Stimulated activated naive CD8-positive, alpha-beta T cell treated with anti-CD3 and anti-CD28 coated beads, Interleukin-15, Interleukin-2, amounts not matched to agents 100 ng/mL and 50 ng/mL, for 24 hours (primary cell): ENCODE data around the gene DPYD.

Experiments used
- H3K27ac Mint-ChIP-seq: one replicate; pipeline ENCODE4 v1.8.0; 2021; ENCODE audit warnings: mild to moderate bottlenecking, mixed read lengths
- H3K27me3 Mint-ChIP-seq: one replicate; pipeline ENCODE4 v1.8.0; 2021; ENCODE audit warnings: mixed read lengths
- H3K36me3 Mint-ChIP-seq: one replicate; pipeline ENCODE4 v1.8.0; 2021; ENCODE audit warnings: low read depth, mixed read lengths
- H3K4me1 Mint-ChIP-seq: one replicate; pipeline ENCODE4 v1.8.0; 2021; ENCODE audit warnings: low read depth, mixed read lengths
- H3K4me3 Mint-ChIP-seq: one replicate; pipeline ENCODE4 v1.8.0; 2021; ENCODE audit warnings: mild to moderate bottlenecking, mixed read lengths
- H3K9me3 Mint-ChIP-seq: one replicate; pipeline ENCODE4 v1.8.0; 2021; ENCODE audit warnings: mixed read lengths

Gene DPYD

DNA sequence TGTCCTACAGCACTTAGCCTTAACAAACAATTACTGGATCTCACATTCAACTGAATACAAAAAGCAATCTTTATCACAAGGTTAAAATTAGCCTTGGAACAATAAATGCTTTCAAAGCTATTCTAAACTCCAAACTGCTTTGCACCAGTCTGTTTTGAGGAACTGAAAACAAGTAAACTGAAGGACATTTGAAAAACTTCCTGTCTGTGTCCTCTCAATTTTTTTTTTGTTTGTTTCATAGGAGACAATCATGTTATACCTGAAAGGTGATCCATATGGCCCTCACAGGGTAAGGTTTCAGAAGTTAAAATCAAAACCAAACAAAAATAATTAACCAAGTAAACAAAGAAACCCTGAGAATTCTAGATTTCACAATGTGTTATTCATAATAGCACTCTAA lies 459.1 kb downstream of the DPYD start:
- Mint-ChIP-seq H3K36me3 (peaks cover 19% of the 10 kb centered on the region), H3K4me3 (no peak overlapping the region)

GRCh38 chr1:97457446-97458089 lies 463.3 kb downstream of the DPYD start:
- H3K36me3 Mint-ChIP-seq: no peaks in the 10 kb centered on the region
- no peak overlapping the region for H3K4me3 Mint-ChIP-seq
- no peaks in the 10 kb centered on the region for H3K27me3 Mint-ChIP-seq
- H3K27ac Mint-ChIP-seq: no peak overlapping the region
- H3K4me1 Mint-ChIP-seq: no peaks in the 10 kb centered on the region
- no peaks in the 10 kb centered on the region for H3K9me3 Mint-ChIP-seq

More for the DNA sequence above, 459.1 kb downstream of the DPYD start:
- H3K4me1 Mint-ChIP-seq: no peaks in the 10 kb centered on the region
- no peaks in the 10 kb centered on the region for H3K27me3 Mint-ChIP-seq
- H3K27ac Mint-ChIP-seq: no peak overlapping the region
- H3K9me3 Mint-ChIP-seq: peaks cover 8% of the 10 kb centered on the region

DNA sequence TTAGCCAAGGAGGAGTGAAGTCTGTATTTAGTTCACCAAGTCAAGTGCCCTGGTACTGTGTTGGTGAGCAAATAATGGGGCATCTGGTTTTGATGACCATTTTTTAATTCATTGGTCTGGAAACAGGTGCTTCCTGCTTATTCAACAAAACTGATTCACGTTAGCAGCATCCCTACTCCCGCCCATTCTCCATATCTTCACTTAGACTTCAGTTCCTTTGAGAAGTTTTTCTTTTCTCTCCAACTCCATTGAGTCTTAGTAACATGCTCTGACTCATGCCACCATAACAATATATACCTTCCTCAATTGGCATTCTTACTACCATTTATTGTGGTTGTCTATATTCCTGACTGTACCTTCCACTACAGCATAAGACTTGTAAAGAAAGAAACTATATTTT lies 468.9 kb downstream of the DPYD start:
- no peak overlapping the region for H3K4me3 Mint-ChIP-seq
- peaks cover 10% of the 10 kb centered on the region for H3K36me3 Mint-ChIP-seq
- no peaks in the 10 kb centered on the region for H3K27me3 Mint-ChIP-seq
- H3K4me1 Mint-ChIP-seq: no peaks in the 10 kb centered on the region
- no peak overlapping the region for H3K27ac Mint-ChIP-seq
- H3K9me3 Mint-ChIP-seq: no peaks in the 10 kb centered on the region

- no peaks in the 10 kb centered on the region for H3K4me1 Mint-ChIP-seq
- no peaks in the 10 kb centered on the region for H3K9me3 Mint-ChIP-seq
- no peaks in the 10 kb centered on the region for H3K27me3 Mint-ChIP-seq
- H3K36me3 Mint-ChIP-seq: peaks cover 10% of the 10 kb centered on the region
- no peak overlapping the region for H3K4me3 Mint-ChIP-seq
- H3K27ac Mint-ChIP-seq: no peak overlapping the region
Observed at GRCh38 chr1:97451046-97451826, 469.6 kb downstream of the DPYD start.

DNA sequence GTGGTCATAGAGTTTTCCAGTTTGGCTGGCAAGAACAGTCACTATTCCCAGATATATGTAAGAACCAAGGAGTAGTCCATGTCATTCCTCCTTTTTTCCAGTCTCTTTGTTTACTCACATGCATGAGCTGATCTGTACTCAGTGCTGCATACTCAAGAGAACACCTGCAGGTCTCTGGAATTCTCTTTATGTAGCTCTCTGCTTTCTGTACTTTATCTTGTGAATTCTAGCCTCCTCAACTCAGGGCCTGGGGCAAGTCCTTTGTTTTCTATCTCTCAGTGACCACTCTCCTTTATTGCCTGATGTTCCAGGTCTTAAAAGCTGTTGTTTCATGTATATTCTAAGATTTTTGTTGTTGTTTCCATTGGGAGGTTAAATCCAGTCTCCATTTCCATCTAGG lies 478.9 kb downstream of the DPYD start:
- no peaks in the 10 kb centered on the region for H3K27me3 Mint-ChIP-seq
- H3K27ac Mint-ChIP-seq: no peak overlapping the region
- peaks cover 16% of the 10 kb centered on the region for H3K36me3 Mint-ChIP-seq
- no peaks in the 10 kb centered on the region for H3K4me1 Mint-ChIP-seq
- H3K9me3 Mint-ChIP-seq: no peaks in the 10 kb centered on the region
- no peak overlapping the region for H3K4me3 Mint-ChIP-seq

DNA sequence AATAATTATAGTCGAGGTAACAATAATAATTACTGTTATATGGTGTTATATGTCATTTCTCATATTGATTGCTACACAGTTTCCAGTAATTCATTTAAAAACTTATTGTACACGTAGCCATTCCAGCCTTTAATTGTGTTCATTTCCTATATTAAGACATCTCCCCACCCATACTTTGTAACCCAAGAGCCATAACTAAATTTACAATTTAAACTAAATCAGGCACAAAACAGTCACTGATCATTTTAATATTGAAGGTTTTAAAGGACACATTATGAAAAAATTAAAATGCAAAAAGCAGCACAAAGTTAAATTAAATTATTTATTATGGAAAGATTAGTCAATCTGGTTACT lies 487.0 kb downstream of the DPYD start:
- Mint-ChIP-seq H3K36me3 (peaks cover 10% of the 10 kb centered on the region), H3K9me3 (no peaks in the 10 kb centered on the region), H3K27me3 (no peaks in the 10 kb centered on the region), H3K27ac (no peak overlapping the region), H3K4me1 (no peaks in the 10 kb centered on the region), H3K4me3 (no peak overlapping the region)

GRCh38 chr1:97433094-97433823 lies 487.6 kb downstream of the DPYD start:
- Mint-ChIP-seq H3K36me3 (peaks cover 10% of the 10 kb centered on the region), H3K9me3 (no peaks in the 10 kb centered on the region), H3K27me3 (no peaks in the 10 kb centered on the region), H3K4me1 (no peaks in the 10 kb centered on the region), H3K4me3 (no peak overlapping the region), H3K27ac (no peak overlapping the region)

DNA sequence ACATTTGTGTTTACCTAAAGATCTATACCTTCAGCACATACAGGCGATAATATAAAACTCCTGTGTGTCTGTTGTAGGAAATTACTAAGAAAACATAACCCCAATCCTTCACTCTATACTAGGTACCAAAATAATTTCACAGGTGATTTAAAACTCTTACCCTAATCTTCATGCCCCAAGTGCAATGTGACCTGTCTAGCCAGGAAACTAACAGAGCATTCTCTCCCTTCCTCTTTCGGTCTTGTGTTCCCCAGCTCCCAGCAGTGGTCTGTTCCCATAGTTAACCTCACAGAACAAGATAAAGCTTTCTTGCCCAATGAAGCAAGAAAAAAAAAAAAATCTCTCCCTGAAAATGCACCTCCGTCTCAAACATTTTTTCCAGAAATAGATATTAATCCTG lies 493.5 kb downstream of the DPYD start:
- no peaks in the 10 kb centered on the region for H3K36me3 Mint-ChIP-seq
- no peak overlapping the region for H3K27ac Mint-ChIP-seq
- no peak overlapping the region for H3K4me3 Mint-ChIP-seq
- H3K27me3 Mint-ChIP-seq: no peaks in the 10 kb centered on the region
- H3K9me3 Mint-ChIP-seq: no peaks in the 10 kb centered on the region
- H3K4me1 Mint-ChIP-seq: no peaks in the 10 kb centered on the region

DNA sequence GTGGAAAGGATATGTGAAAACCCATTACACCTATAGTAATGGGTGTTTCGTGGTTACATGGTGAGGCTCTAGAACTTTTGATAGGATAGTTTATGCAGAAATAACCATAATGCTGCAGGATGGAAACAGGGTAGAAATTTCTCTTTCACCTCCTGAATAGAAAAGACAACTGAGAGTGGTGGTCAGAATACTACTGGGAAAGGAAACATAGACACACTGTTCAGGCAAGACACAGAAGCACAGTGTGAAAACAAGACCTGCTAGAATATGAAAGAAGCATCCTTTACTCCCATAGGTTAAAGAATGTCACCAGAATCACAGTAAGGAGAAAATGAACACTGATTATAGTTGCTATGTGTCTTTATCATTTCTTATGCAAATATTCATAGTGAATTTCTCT lies 496.6 kb downstream of the DPYD start:
- Mint-ChIP-seq H3K4me1 (no peaks in the 10 kb centered on the region), H3K9me3 (no peaks in the 10 kb centered on the region), H3K36me3 (peaks cover 7% of the 10 kb centered on the region), H3K27ac (no peak overlapping the region), H3K27me3 (no peaks in the 10 kb centered on the region), H3K4me3 (no peak overlapping the region)

- Mint-ChIP-seq H3K4me1 (no peaks in the 10 kb centered on the region), H3K9me3 (no peaks in the 10 kb centered on the region), H3K27me3 (no peaks in the 10 kb centered on the region), H3K27ac (no peak overlapping the region), H3K4me3 (no peak overlapping the region), H3K36me3 (peaks cover 7% of the 10 kb centered on the region)
Observed at GRCh38 chr1:97423403-97423802, 497.4 kb downstream of the DPYD start.

DNA sequence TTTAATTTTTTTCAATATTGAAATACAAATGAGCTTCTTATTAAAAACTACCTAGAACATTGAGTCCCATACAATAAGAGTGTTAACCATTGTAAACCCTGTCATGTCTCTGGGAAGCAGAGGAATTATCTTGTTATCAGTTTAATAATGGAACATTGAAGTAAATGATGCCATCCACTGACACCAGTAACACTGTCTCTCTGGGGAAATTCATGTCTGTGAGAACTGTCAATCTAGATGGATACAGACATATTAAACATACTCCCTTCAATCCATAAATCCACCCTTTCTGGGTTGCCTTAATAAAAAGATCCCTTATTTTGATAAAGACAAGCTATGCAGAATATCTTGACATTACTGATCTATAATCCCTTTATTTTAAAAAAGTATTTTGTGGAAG lies 503.2 kb downstream of the DPYD start:
- Mint-ChIP-seq H3K27me3 (no peaks in the 10 kb centered on the region), H3K36me3 (peaks cover 7% of the 10 kb centered on the region), H3K4me3 (no peak overlapping the region), H3K9me3 (no peaks in the 10 kb centered on the region), H3K4me1 (no peaks in the 10 kb centered on the region), H3K27ac (no peak overlapping the region)

- H3K4me3 Mint-ChIP-seq: no peak overlapping the region
- no peak overlapping the region for H3K27ac Mint-ChIP-seq
- no peaks in the 10 kb centered on the region for H3K27me3 Mint-ChIP-seq
- no peaks in the 10 kb centered on the region for H3K9me3 Mint-ChIP-seq
- H3K36me3 Mint-ChIP-seq: peaks cover 4% of the 10 kb centered on the region
- no peaks in the 10 kb centered on the region for H3K4me1 Mint-ChIP-seq
Observed at GRCh38 chr1:97414682-97415312, 506.0 kb downstream of the DPYD start.

DNA sequence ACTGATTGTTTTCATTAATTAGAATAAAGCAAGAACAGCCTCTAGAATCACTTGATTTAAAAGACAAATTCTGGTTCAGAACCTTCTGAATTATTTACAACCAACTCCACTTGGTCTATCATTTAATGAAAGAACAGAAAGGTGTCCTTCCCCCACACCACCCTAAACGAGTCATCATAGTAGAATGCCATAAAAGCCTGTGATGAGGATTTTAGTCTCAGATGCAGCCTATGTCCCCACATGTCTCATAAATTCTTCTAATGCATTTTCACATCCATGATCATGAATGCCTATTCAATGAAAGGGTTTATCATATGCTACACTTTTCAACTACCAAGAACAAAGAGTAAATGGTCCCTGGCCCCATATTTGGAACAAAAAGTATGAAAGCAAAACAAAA lies 508.1 kb downstream of the DPYD start:
- H3K4me1 Mint-ChIP-seq: no peaks in the 10 kb centered on the region
- no peak overlapping the region for H3K4me3 Mint-ChIP-seq
- no peaks in the 10 kb centered on the region for H3K9me3 Mint-ChIP-seq
- H3K36me3 Mint-ChIP-seq: peaks cover 19% of the 10 kb centered on the region
- H3K27me3 Mint-ChIP-seq: no peaks in the 10 kb centered on the region
- H3K27ac Mint-ChIP-seq: no peak overlapping the region

DNA sequence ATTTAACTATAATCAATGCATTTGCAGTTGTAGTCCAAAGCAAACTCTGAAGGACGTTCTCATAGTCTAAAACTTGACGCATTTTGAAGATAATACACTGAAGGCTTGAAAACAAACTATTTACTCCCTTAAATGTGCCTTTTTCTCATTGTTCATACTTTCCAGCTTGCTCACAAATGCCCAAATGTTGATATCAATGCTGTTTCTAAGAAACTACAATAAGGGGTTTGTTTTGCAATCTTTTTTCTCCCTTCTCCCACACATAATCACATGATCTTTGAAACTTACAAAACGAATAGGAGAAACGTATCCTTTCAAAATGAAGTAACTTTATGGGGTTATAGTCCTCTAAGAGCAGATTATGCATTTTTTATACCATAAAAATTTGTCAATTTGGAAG lies 508.7 kb downstream of the DPYD start:
- Mint-ChIP-seq H3K9me3 (no peaks in the 10 kb centered on the region), H3K27me3 (no peaks in the 10 kb centered on the region), H3K4me1 (no peaks in the 10 kb centered on the region), H3K27ac (no peak overlapping the region), H3K36me3 (peaks cover 24% of the 10 kb centered on the region), H3K4me3 (no peak overlapping the region)

DNA sequence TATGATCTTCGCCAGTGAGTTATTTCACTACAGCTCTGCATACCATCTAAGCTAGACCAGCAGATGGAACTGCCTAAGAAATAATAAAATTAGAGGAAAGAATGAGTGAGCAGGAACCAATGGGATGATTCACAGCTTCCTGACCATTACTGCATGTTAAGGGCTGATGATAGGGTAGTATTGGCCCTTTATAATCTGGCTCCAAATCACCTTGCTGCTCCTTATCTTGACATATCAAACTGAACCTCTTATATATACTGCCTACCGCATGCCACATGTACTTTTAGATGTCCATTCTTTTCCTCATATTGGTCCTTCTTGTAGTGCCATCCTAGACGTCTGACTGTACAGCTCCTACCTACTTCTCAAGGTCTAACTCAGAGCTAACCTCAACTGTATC lies 524.4 kb downstream of the DPYD start:
- H3K4me1 Mint-ChIP-seq: no peaks in the 10 kb centered on the region
- no peak overlapping the region for H3K27ac Mint-ChIP-seq
- H3K27me3 Mint-ChIP-seq: no peaks in the 10 kb centered on the region
- H3K4me3 Mint-ChIP-seq: no peak overlapping the region
- peaks cover 22% of the 10 kb centered on the region for H3K36me3 Mint-ChIP-seq
- peaks cover 20% of the 10 kb centered on the region for H3K9me3 Mint-ChIP-seq
